ENCODE results near the gene OR2AG2. TPM values are rescaled to one million over a fixed set of nuclear protein-coding genes. Genes with fewer than 3 reads are reported as not detected.

Gene OR2AG2
- total RNA-seq, 4 donors from 2014 or later = 0.14 to 17.2 (median 0.79) TPM

DNA sequence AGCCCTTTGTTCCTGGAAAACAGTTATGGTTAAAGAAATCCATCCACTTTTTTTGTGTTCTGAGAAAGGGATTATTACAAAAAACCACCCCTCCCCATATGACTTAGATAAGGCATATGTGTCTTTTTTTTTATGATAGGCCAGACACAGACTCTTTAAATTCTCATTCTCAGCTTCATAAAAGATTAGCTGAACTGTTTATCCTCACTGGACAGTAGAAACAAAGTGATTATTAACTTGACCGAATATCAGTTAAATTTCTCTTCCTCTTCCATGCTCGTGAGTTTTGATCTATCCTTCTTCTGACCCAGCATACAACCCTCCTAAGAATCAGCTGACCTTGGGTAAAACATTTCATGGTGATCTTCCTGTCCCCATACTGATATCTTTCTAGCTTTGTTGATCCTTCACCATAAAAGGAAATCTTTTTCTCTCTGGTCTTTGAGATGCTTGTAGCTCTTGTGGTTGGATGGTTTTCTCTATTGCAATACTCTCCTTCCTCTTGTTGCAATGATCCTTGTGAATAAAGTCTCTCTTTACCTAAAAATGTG lies 26.2 kb downstream of the OR2AG2 start:
- WGBS, 2 donors (ENCODE audit: low coverage in 1 of 2) = 37 to 57% methylated on average over 2 of the region's 2 CpGs
- H3K27ac ChIP-seq = peak overlapping the region; percentile 65 to 86 (median 76)
- H3K4me3 ChIP-seq = peak overlapping the region in 3 of 4 donors; percentile 13 to 47 (median 18)
- peaks cover 0 to 15% (median 3%) of the 10 kb centered on the region in 4 donors for H3K4me1 ChIP-seq
- no peak for DNase-seq
- TF ChIP-seq, protein P1, sequence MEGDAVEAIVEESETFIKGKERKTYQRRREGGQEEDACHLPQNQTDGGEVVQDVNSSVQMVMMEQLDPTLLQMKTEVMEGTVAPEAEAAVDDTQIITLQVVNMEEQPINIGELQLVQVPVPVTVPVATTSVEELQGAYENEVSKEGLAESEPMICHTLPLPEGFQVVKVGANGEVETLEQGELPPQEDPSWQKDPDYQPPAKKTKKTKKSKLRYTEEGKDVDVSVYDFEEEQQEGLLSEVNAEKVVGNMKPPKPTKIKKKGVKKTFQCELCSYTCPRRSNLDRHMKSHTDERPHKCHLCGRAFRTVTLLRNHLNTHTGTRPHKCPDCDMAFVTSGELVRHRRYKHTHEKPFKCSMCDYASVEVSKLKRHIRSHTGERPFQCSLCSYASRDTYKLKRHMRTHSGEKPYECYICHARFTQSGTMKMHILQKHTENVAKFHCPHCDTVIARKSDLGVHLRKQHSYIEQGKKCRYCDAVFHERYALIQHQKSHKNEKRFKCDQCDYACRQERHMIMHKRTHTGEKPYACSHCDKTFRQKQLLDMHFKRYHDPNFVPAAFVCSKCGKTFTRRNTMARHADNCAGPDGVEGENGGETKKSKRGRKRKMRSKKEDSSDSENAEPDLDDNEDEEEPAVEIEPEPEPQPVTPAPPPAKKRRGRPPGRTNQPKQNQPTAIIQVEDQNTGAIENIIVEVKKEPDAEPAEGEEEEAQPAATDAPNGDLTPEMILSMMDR (IDR thresholded peaks at IDR 0.05) = no peak
- TF ChIP-seq POLR2AphosphoS5 (IDR thresholded peaks at IDR 0.05) (peak in 1 of 3 donors; percentile 14), EP300 (IDR thresholded peaks at IDR 0.05; ENCODE audit: low read depth) (no peak), POLR2A (IDR thresholded peaks at IDR 0.05) (no peak)
- no peaks in the 10 kb centered on the region for H3K27me3 ChIP-seq
- in situ Hi-C loops (cut with MboI; ENCODE audit: low pct_ligation_motif_present in 1 of 4, low pct_unique_long_range_greater_than_20kb in 1 of 4, low sequenced_read_pairs in 3 of 4) (no loop called here), intact Hi-C loops (cut with DNase I; ENCODE audit: low total_unique reads) (no loop called here)
- no peaks in the 10 kb centered on the region for H3K36me3 ChIP-seq
- H3K9me3 ChIP-seq = no peaks in the 10 kb centered on the region

- peak overlapping the region in 1 of 4 donors; percentile 47 for H3K4me3 ChIP-seq
- H3K36me3 ChIP-seq = no peaks in the 10 kb centered on the region
- H3K27me3 ChIP-seq = no peaks in the 10 kb centered on the region
- intact Hi-C loops (cut with DNase I; ENCODE audit: low total_unique reads) (no loop called here), in situ Hi-C loops (cut with MboI; ENCODE audit: low pct_ligation_motif_present in 1 of 4, low pct_unique_long_range_greater_than_20kb in 1 of 4, low sequenced_read_pairs in 3 of 4) (no loop called here)
- peaks cover 0 to 15% (median 3%) of the 10 kb centered on the region in 4 donors for H3K4me1 ChIP-seq
- WGBS, 2 donors (ENCODE audit: low coverage in 1 of 2) = 42 to 54% methylated on average over 3 to 4 of the region's 4 CpGs
- TF ChIP-seq POLR2AphosphoS5 (IDR thresholded peaks at IDR 0.05) = no peak
- no peak for TF ChIP-seq EP300 (IDR thresholded peaks at IDR 0.05; ENCODE audit: low read depth)
- TF ChIP-seq POLR2A (IDR thresholded peaks at IDR 0.05) = no peak
- TF ChIP-seq, protein P1 (IDR thresholded peaks at IDR 0.05) = no peak
- no peak for DNase-seq
- no peaks in the 10 kb centered on the region for H3K9me3 ChIP-seq
- H3K27ac ChIP-seq = peak overlapping the region; percentile 65 to 86 (median 76)
These were observed 26.8 kb downstream of the OR2AG2 start for GRCh38 chr11:6745018-6745417.

GRCh38 chr11:6742260-6742659 lies 29.5 kb downstream of the OR2AG2 start:
- Histone ChIP-seq H3K4me3 (no peak overlapping the region), H3K4me1 (peaks cover 0 to 14% (median 3%) of the 10 kb centered on the region in 4 donors), H3K36me3 (no peaks in the 10 kb centered on the region), H3K27ac (no peak overlapping the region), H3K9me3 (no peaks in the 10 kb centered on the region), H3K27me3 (no peaks in the 10 kb centered on the region)
- intact Hi-C loops (cut with DNase I; ENCODE audit: low total_unique reads) = no loop called here
- in situ Hi-C loops (cut with MboI; ENCODE audit: low pct_ligation_motif_present in 1 of 4, low pct_unique_long_range_greater_than_20kb in 1 of 4, low sequenced_read_pairs in 3 of 4) = no loop called here
- TF ChIP-seq EP300 (IDR thresholded peaks at IDR 0.05; ENCODE audit: low read depth) = no peak
- TF ChIP-seq, protein P1 (IDR thresholded peaks at IDR 0.05) = no peak
- TF ChIP-seq POLR2A (IDR thresholded peaks at IDR 0.05) = no peak
- no peak for TF ChIP-seq POLR2AphosphoS5 (IDR thresholded peaks at IDR 0.05)
- WGBS, 2 donors (ENCODE audit: low coverage in 1 of 2) = 66 to 70% methylated on average over 1 to 7 of the region's 7 CpGs
- no peak for DNase-seq

- Histone ChIP-seq H3K36me3 (no peaks in the 10 kb centered on the region), H3K9me3 (no peaks in the 10 kb centered on the region), H3K4me3 (no peak overlapping the region), H3K4me1 (peaks cover 0 to 4% (median 0%) of the 10 kb centered on the region in 4 donors), H3K27me3 (no peaks in the 10 kb centered on the region), H3K27ac (no peak overlapping the region)
- intact Hi-C loops (cut with DNase I; ENCODE audit: low total_unique reads) (no loop called here), in situ Hi-C loops (cut with MboI; ENCODE audit: low pct_ligation_motif_present in 1 of 4, low pct_unique_long_range_greater_than_20kb in 1 of 4, low sequenced_read_pairs in 3 of 4) (no loop called here)
- WGBS, 2 donors (ENCODE audit: low coverage in 1 of 2) = 60 to 84% methylated on average over 1 of the region's 1 CpG
- DNase-seq = no peak
- TF ChIP-seq, protein P1 (IDR thresholded peaks at IDR 0.05) = no peak
- no peak for TF ChIP-seq POLR2AphosphoS5 (IDR thresholded peaks at IDR 0.05)
- no peak for TF ChIP-seq POLR2A (IDR thresholded peaks at IDR 0.05)
- TF ChIP-seq EP300 (IDR thresholded peaks at IDR 0.05; ENCODE audit: low read depth) = no peak
These were observed 33.2 kb downstream of the OR2AG2 start for GRCh38 chr11:6738590-6738989.

All from transverse colon (tissue), 4 donors.